Stimulated activated CD4-positive, alpha-beta T cell treated with anti-CD3 and anti-CD28 coated beads, Interleukin-2, amount 100 ng/mL, for 48 hours (primary cell): Measurements from ENCODE around the gene FSD2.
"Not testable (repeated sequence)": the region's sequence is repeated elsewhere in the genome, so short reads cannot be mapped to it uniquely, and the experiment has no call there.

Experiments
- DNase-seq, 2 donors: peaks; one replicate each; pipeline ENCODE4 v3.0.0-alpha.2; 2020

FSD2 gene

DNA sequence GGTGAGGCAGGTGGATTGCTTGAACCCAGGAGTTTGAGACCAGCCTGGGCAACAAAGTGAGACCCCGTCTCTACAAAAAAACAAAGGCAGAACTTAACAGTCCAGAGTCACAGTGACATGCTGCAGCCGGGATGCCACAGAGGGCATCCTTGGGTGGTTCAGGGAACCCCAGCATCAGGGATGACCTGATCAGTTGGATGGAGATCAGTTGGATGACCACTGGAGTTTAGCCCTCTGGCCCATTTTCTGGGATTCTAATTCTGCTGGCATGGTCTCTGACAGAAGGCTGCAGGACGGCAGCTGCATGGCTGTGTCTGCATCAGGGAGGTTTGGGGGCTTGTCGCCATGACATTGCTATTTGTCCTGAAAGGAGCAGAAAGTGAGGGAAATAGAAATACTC is 23.4 kb upstream of the FSD2 start:
- DNase-seq = no peak

DNA sequence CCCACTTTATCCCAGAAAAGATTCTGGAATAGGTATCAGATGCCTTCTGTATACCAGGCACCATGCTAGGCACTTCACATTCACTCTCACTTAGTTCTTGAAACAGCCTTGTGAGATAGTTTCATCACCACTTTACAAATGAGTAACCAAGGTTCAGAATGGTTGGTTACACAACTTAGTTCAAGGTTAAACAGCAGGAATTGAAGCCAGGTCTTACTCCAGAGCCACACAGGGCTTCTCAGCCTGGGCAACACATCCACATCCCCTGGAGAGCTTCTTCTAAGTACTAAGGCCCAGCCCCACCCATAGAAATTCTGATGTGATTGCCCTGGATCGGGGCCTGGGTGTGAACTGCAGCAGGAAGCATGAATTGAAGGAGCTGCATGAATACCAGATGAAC is 22.2 kb upstream of the FSD2 start:
- no peak for DNase-seq

DNA sequence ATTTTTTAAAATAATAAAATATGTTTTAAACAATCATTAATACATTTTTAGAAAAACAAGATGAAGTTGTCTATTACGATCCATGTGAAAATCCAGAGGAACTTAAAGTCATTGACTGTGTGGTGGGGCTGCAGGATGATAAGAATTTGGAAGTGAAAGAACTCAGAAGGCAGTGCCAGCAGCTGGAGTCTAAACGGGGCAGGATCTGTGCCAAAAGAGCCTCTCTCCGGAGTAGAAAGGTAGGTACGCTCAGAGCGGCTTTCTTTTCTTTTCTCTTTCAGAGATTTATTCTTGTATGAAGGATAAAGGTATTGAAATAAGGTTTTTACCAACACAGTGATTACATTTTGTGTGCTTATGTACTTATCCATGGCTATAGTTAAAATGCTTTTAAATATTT is 17.2 kb upstream of the FSD2 start:
- DNase-seq = no peak

DNA sequence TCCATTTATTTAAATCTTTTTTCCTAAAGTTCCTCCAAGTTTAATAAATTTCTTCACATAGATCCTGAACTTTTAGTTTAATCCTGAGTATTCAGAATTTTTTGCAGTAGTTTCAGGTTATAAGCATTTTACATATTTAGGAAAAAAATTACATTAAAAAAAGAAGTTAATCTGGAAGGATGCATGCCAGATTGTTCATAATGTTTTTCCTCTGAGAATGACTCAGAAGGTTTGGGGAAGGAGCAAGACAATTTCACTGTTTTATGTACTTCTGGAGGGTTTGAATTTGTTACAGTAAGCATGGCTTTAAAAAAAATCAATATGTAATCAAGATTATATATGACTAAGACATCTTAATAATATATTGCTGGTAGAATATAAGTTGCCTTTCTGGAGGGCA is 16.0 kb upstream of the FSD2 start:
- not testable (repeated sequence) for DNase-seq

DNA sequence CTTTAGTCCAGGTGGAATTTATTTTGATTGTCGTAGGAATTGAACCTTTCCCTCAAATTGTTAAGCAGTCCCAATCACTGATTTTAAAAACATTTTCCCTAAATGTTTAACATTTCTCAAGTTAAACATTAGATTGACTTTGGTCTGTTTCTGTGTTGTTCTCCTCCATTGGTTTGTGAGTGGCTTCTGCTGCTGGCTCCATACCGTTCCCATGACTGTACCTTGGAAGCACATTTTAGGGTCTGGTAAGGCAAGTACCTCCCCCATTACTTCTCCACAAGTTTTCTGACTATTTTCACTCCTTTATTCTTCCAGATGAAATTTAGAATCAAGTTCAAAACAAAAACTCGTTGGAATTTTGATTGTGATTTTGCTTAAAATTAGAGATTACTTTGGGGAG is 15.5 kb upstream of the FSD2 start:
- not testable (repeated sequence) for DNase-seq

DNA sequence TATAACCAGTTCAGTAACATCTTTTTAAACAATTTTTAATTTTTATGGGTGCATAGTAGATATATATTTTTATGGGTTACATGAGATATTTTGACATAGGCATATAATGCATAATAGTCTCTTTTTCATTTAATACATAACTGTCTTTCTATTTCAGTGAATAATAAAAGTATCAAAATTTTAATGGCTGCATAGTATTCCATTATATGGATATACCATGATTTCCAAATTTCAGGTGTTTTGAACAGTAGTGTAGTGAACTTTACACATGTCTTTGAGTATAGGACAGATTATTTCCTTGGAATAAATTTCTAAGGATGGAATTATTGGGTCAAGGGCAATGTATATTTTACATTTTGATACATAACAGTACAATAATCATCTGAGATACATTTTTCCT is 14.3 kb upstream of the FSD2 start:
- no peak for DNase-seq

DNA sequence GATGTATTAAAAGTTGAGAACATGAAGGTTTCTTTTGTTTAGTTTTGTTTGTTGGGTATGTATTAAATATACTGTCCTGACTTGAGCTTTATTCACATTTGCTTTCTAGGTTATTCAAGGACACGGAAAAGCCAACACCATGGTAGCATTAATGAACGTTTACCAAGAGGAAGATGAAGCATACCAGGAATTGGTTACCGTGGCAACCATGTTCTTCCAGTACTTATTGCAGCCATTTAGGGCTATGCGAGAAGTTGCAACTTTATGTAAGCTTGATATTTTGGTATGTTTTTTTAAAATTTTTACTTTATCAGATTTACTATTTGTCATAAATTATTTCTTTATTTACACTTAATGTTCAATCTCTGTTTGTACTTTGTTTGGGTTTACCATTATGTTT is 7.1 kb upstream of the FSD2 start:
- DNase-seq = no peak

DNA sequence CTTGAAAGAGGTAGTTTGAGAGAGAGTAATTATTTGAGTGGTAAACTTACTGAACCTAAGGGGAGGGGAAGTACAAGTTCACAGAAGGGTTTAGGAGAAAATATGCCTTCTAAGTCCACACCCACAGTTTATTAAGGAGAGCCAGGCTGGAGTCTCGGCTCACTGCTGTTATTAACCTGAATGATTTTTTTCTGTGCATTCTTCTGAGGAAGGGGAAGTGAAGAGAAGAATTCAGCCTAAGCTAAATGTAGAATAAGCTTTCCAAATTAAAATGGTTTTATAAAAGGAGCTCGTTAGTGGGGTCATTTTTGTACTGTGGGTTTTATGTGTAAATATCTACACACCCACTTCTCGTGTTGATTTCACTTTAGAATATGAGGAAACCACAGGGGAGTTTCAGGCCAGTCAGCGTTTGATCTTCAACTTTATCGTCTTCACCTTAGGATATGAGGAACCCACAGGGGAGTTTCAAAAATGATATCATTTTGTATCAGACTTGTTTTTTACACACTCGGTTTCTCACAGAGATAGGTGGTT is 5.1 kb upstream of the FSD2 start:
- no peak for DNase-seq

DNA sequence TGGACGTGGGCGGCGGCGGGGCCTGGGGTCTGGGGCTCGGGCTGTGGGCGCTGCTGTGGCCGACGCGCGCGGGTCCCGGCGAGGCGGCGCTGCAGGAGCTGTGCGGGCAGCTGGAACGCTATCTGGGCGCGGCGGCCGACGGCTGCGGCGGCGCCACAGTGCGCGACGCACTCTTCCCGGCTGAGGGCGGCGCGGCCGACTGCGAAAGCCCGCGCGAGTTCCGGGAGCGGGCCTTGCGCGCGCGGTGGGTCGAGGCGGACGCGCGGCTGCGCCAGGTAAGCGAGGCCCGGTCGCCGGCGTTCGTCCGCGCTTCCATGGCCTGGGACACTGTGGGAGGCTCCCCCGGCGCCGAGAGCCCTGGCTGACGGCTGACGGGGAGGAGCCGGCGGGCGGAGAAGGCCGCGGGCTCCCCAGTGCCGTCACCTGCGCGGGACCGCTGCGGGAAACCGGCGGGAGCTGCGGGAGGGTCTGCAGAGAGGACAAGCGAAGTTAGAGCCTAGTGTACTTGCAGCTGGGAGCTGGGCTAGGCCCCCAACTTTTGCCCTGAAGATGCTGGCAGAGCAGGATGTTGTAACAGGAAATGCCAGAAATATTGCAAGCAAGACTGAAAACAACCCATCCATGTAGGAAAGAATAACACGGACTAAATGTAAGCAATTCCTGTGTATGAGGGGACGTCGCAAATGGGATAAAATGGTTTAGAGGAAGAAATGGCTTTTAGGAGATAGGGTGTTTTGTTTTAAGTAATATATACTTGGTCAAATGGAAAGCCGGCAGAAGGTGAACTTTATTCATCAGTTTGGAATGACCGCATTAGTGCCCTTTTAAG is 4.4 kb upstream of the FSD2 start:
- DNase-seq = peak in 1 of 2 donors; percentile 29

DNA sequence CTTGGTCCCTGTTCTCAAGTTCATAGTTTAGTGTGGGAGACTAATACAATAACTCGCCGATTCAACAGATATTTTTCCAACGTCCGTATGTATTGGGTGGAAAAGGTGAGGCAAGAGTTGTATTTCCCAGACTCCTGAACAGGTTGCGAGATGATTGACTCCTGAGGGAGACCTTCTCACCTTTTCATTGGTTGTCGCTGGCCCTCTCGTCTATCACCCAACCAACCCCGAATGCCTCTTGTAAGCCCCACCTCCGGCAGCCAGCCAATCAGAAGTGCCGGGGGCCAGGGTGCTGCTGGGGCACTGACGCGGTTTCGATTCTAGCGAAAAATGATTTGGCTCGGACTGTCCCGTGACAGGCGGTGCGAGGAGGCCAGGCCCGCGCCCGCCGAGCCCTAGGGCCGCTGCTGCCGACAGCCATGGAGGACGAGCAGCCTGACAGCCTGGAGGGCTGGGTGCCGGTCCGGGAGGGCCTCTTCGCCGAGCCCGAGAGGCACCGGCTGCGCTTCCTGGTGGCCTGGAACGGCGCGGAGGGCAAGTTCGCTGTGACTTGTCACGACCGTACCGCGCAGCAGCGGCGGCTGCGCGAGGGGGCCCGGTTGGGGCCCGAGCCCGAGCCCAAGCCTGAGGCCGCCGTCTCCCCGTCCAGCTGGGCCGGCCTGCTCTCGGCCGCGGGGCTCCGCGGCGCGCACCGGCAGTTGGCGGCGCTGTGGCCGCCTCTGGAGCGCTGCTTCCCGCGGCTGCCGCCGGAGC is 3.6 kb upstream of the FSD2 start, which contains the start of gene WHAMM:
TSS of gene WHAMM (plus strand) at position 321 of the 753 bp plus-strand sequence. CDS start at position 420, 99 bp downstream.
- peak; percentile 84 to 87 for DNase-seq

DNA sequence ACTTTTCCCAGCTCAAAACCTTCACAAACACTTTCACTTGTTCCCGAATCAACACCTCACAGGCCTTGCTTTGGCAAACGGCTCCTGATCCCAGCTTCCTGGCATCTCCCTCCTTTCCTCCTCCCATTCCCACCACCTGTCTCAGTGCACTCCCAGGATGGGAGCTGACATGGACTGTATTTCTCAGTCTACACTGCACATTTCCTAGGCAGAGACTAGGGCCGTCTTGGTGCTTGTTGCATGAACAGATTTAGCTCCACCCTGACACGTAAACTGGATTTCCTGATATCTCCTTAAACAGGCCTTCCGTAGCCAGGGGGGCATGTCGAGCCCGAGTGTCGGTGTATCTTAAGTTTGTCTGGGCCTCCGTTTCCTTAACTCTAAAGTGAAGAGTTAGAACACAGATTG is 2.8 kb upstream of the FSD2 start:
- DNase-seq = no peak

DNA sequence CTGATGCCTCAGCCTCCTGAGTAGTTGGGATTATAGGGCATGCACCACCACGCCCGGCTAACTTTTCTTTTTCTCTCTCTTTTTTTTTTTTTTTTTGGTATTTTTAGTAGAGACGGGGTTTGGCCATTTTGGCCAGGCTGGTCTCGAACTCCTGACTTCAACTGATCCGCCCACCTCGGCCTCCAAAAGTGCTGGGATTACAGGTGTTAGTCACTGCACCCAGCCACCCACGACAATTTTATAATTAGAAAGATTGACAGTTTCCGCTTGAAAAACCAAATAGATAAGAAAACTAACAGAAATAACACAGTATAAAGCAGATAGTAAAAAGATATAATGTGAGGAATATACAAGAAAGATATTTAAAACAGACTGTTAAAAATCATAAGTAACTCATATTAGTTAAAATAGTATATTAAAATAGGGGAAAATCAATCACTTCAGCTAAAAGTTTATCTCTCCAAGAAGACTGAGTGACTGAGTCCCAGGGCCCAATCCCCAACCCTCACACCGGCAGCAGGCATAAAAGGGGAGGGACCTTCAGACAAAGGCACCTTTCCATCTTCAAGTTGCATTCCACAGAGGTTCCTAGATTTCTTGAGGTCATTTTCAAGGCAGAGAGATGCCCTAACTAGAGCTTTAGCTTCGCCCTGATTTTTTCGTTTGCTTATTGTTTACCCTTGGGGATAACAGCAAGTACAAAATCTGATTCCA is 2.2 kb upstream of the FSD2 start:
- DNase-seq = no peak

DNA sequence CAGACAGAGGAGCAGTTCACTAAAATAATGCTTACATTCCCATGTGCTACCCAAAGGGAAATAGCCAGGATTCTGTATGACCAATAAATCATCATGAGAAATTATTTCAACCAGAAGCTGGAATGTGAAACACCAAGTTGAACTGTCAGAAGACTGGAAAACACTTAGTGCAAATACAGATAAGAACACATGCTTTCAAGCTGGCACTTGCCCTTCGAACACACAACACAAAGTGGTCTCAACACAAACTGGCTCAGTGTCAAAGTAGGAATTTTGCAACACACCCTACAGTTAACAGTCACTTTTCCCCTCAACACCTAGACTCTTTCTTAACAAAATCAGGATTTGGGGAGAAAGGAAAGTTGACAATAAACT is 1.3 kb downstream of the FSD2 start:
- DNase-seq = no peak

DNA sequence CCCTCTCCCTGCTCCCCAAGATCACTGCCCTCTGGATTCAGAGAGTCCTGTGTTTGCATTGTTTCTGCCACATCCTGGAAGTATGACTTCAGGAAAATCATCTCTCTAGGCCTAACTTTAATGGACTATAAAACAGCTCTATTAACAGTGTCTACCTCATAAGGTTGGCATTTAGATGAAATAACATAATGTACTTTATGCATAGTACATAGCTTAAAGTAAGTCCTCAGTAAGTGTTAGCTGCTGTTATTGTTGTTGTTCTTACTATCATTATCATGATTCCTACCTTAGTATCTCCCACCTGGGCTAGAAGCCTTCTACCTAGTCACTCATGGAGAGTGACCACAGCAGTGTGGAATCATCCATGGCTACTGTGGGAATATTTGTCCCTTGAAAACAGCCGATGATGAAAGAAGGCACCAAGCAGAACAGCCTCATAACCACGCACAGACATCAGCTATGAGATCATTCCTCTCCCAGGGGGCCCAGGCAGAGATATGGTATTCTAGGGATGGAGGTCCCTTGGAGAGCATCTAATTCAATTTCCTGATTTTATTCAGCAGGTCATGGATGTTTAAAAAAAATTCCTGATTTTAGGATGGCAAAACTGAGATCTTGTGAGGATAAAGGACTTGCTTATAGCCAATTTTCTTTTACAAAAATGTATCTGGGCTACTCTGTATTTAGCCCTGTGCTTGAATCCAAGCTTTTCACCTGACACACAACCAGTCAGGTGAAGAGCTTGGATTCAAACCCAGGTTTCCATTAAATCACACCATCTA is 1.9 kb downstream of the FSD2 start:
- DNase-seq = no peak

DNA sequence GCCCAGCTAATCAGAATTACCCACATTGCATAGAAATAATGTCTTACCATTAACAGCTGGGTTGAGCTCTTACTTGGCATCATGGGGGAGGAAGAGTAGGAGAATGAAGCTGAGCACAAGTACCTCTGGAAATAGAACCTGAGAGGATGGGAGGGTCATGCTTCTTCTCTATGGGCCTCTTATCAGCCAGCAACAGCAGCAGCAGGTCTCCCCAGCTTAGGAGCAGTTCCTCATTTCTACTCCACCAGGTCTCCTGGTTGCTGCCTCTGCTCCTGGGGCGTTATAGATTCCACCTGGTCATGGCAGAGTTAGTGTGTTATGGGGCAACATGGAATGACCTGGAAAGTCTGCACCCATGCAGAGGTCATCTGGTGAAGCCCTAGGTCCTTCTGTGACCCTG is 3.4 kb downstream of the FSD2 start:
- DNase-seq = no peak

DNA sequence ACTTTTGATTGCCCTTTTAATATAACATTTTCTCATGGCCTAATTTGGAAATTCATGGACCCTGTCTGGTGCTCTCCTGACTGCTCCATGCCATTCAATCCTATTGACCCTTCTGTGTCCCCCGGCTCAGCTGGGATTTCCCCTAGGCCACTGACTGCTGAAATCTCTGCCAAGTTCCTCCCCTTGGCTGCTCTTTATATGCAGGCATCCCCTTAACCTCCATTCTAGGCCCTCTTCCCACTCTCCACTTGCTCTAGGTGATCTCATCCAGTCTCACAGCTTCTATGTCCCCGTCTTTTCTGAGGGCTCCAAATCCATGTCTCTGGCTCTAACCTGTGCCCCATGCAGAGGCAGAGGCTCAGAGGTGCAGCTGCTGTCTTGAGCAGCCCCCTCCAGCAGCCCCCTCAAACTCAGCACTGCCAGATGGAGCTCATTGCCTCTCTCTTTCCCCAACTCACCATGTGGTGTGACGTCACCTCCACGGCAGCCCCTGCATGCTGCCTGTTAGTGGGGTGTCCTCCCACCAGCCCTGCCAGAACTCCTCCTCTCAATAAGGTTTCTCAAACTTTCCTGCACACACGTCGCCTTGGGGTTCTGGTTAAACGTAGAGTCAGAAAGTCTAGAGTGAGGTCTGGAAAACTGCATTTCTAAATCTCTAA is 6.6 kb downstream of the FSD2 start:
- DNase-seq = no peak

DNA sequence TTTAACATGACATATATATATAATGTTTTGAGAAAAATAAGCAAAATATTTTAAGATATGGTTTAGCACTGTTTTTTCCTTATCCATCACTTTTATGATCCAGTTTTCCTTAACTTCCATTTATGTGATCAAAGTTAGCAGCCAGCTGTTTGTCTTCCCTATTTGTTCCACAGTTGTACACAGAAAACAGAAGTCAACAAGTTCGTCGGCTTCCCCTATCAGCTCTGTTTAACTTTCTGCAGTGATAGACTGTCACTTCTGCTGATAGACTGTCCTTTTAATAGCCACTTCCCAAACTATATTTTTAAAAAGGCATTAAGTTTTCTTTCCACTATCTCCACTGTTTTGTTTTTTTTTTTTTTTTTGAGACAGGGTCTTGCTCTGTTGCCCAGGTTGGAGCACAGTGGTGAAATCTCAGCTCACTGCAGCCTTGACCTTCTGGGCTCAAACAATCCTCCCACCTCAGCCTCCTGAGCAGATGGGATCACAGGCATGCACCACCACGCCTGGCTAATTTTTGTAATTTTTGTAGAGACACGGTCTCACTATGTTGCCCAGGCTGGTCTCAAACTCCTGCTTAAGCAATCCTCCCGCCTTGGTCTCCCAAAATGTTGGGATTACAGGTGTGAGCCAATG is 7.2 kb downstream of the FSD2 start:
- no peak for DNase-seq

DNA sequence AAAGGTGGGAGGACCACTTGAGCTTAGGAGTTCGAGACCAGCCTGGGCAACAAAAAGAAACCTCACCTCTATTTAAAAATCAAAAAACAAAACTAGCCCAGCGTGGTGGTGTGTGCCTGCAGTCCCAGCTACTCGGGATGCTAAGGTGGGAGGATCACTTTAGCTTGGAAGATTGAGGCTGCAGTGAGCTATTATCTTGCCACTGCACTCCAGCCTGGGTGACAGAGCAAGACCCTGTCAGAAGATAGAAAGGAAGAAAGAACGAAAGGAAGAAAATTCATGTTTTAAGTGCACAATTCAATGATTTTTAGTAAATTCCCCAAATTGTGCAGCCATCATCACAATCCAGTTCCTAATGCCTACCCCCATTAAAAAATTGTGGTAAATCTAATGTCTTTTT is 7.8 kb downstream of the FSD2 start:
- DNase-seq = no peak

DNA sequence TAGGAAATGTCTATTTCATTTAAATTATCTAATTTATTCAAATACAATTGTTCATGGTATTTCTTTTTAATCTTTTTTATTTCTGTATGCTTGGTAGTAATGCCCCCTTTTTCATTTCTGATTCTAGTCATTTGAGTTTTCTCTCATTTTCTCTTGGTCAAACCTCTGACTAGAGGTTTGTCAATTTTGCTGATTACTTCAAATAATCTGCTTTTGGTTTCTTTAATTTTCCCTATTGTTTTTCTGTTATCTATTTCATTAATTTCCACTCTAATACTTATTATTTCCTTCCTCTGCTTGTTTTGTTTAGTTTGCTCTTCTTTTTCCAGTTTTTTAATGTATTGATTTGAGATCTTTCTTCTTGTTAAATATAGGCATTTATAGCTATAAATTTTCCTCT is 12.1 kb downstream of the FSD2 start:
- DNase-seq = no peak

DNA sequence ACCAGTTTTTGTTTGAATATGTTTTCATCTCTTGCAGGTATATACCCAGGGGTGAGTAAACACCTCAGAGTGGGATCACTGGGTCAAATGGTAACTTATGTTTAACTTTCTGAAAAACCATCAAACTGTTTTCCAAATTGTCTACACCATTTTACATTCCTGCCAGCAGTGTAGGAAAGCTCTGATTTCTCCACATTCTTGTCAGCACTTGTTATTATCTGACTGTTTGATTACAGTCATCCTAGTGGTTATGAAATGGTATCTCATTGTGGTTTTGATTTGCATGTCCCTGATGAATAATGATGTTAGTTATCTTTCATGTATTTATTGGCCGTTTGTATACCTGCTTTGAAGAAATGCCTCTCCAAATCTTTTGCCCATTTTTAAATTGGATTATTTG is 13.8 kb downstream of the FSD2 start:
- DNase-seq = no peak

DNA sequence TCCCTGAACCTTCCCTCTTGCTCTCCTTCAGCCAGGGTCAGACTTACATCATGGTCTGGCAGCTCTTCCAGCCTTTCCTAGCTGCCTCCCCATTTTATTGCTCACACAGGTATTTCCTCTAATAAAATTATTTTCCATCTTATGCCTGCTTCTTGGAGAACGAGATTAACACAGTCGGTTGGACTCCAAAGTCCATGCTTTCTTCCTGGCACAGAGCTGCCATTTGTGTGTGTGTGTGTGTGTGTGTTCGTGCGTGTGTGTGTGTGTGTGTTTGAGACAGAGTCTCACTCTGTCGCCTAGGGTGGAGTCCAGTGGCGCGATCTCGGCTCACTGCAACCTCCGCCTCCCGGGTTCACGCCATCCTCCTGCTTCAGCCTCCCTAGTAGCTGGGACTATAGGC is 15.5 kb downstream of the FSD2 start:
- no peak for DNase-seq

DNA sequence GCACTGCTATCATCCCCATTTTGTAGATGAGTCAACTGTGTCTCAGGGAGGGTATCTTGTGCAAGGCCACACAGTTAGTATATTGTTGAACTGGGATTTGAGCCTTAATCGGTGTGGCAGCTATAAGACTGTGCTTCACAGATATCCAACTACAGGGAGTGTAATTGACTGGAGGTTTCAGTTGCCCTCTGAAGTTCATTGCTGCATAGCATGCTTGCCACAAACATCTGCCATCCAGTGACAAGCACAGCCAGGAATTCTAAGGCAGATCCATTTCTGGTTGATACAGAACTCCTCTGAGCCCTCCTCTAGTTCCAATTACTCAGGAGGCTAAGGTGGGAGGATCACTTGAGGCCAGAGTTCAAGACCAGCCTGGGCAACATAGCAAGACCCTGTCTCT is 16.4 kb downstream of the FSD2 start:
- no peak for DNase-seq
